Activated gamma-delta T cell (primary cell): Measurements from ENCODE around the gene CMTM8.

Source experiments
- DNase-seq: peaks from one replicate; lab custom pipeline; 2025; lab: John Stamatoyannopoulos, UW

The CMTM8 gene

GRCh38 chr3:32308378-32308777, 69.9 kb downstream of the CMTM8 start:
- no peak for DNase-seq

DNA sequence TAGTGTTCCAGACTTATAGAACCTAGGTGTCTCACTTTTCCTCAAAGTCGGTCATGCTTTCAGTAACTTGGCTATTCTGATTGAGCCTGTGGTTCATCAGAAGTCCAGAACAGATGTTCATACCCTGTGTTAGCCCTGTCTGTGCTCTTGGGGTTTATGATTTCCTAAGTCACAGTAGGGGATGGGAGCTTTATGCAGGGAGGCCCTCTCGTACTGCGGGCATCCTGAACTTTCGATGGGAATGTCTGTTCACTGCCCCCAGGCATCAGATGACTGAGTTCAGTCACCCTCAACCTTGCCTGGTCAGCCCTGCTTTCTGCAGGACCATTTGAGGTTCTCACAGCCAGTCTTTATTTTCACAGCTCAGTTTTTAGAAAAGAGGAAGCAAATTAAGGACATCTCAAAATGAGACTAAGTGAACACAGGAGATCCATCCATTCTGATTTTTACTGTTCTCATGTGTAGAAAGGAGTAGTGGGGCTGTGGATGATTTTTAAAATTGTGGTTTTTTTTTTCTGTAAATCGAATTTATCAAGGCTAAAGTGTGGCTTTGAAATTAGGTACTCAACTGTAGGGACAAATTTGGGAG, 71.3 kb downstream of the CMTM8 start:
- no peak for DNase-seq

- DNase-seq = no peak
Observed at GRCh38 chr3:32310336-32310735, 71.9 kb downstream of the CMTM8 start.

GRCh38 chr3:32310918-32311839, 72.7 kb downstream of the CMTM8 start:
- DNase-seq = no peak

DNA sequence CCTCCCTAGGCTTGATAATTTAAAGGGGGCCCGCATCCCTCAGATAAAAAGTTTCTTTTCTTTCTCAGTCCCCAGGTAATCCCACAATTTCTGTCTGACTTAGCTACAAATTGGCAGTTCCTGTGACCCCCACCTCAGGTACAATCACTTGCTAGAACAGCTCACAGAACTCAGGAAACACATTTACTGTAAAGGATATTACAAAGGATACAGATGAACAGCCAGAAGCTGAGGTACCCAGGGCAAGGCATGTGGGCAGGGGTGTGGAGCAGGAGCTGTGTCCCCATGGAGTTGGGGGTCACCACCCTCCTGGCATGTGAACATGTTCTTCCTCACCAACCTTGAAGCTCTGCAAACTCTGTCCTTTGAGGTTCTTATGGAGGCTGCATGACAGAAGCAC, 73.8 kb downstream of the CMTM8 start:
- no peak for DNase-seq

GRCh38 chr3:32313169-32313568, 74.7 kb downstream of the CMTM8 start:
- no peak for DNase-seq

DNA sequence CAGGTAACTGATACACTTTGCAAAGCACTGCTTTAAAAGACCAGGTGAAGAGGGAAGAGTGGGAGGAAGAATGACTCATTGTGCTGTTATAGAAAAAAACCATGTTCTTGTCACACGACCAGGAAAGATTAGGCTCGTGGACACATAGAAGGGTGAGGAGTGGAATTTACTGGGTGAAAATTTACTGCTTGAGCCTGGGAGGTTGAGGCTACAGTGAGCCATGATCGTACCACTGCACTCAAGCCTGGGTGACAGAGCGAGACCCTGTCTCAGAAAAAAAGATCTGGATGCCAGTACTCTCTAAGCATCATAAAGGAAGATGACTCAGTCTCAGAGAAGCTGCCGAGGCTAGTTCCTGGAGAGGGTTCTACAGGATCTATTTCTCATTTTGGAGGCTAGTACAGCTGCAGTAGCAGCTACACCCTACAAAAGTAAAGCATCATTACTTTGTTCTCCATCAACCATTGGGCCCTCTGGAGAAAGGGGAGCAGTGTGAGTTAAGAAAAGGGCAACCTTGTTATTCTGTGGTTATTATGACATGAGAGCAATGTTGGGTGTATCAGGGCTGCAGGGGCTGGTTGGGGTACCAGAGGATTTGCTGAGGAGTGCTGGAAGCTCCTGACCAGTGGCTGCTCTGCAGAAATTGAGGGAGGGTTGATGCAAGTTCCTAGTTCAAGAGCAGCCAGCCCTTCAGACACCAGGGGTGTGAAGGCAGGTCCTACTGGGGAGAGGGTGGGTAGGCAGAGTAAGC, 75.4 kb downstream of the CMTM8 start:
- no peak for DNase-seq

GRCh38 chr3:32315441-32315840, 77.0 kb downstream of the CMTM8 start:
- DNase-seq = no peak

DNA sequence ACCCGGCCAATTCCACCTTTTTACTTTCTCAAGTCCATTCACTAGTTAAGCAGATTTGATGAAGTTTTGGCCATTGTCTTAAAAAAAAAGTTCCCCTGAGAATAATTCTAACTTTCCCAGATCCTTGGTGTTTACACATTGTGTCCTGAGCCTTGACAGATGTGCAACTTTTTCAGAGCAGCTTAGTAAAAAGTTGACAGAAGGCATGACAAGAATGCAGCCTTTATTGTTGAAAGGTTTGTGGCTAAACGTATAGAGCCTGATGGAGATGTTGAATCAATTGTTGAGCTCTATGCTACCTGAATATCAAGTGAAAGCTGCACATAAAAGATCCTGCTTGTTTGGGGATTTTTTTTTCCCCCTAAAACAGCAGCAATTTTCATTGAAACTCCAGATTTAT, 77.8 kb downstream of the CMTM8 start:
- DNase-seq = no peak

DNA sequence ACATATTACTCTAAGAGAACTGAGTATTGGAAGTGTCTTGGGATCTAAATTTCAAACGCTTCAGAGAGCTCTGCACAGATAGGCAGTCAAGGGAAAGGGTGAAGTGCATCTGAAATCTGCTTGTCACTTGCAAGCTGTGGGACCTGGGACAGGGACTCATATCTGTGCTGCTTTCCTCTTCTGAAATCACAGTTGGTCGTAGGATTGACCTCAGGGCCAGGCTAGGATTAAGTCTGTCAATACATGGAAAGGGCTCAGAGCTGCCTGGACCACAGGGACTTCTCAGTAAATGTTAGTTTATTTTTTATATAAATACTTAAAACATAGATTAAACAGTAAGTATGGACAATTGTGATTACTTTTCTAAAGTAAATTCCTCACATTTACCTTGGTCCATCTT, 78.5 kb downstream of the CMTM8 start:
- DNase-seq = no peak

GRCh38 chr3:32319607-32320006, 81.1 kb downstream of the CMTM8 start:
- no peak for DNase-seq

DNA sequence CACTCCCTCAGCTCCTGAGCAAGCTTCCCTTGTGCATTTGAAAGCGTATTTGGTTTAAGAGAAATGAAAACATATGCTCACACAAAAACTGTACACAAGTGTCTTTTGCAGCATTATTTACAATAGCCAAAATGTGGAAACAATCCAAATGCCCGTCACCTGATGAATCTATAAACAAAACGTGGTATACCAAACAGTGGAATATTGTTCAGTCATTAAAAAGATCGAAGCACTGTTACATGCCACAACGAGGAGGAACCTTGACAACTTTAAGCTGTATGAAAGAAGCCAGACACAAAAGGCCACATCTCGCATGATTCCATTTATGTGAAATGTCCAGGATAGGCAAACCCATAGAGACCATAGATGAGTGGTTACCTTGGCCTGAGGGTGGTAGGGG, 81.6 kb downstream of the CMTM8 start:
- no peak for DNase-seq

GRCh38 chr3:32321095-32321790, 82.8 kb downstream of the CMTM8 start:
- DNase-seq = no peak

GRCh38 chr3:32322311-32322710, 83.8 kb downstream of the CMTM8 start:
- no peak for DNase-seq

DNA sequence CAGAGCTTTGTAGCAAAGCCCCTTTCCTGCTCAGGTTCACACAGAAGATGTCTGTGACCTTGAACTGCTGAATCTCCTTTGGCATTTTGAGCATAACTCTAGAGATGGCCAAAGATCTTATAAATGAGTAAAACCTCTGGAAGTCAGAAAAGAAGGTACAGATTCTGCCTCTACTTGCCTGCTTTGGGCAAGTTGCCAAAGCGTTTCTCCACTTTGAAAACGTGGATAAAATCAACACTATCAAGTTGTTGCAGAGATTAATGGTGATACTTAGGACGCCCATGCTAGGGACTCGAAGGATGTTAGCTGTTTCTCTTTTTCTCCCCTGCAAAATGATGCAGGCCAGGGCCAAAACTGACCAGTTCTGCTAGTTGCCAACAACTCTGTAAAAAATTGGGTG, 85.1 kb downstream of the CMTM8 start:
- no peak for DNase-seq

DNA sequence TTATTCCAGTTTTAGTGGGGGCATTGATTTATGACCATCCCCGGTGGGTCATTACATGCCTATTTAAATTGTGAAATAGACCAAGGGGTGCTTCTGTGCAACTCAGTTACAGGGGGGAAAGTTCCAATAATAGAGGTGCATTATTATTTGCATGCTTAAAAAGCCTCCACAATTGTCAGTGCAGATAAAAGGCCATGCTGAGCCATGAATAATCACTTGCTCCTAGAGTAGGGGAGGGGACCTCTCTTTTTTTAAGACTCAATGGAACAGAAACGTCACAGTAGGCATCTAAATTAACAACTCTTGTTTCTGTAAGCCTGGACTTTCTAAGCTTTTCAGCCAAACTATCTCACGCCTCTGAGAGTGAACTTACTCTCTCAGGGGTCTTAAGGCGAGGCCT, 86.7 kb downstream of the CMTM8 start:
- DNase-seq = no peak

DNA sequence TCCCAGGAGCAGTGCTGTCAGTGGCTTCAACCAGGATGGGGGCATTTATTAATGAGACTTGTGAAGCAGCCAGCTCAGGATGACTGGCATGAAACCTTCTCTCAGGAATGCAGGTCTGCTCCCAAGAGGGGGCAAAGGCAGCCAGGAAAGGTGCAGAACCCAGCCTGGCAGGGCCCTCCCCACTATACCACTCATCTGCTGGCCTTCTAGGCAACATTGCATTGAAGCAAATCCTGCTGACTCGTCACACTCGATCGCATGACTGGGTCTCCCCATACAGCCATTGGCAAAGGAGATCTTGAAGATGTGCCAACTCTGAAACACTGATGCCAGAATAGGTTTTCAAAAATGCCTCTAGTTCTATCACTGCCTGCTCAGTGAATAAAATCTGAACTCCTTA, 87.4 kb downstream of the CMTM8 start:
- no peak for DNase-seq

DNA sequence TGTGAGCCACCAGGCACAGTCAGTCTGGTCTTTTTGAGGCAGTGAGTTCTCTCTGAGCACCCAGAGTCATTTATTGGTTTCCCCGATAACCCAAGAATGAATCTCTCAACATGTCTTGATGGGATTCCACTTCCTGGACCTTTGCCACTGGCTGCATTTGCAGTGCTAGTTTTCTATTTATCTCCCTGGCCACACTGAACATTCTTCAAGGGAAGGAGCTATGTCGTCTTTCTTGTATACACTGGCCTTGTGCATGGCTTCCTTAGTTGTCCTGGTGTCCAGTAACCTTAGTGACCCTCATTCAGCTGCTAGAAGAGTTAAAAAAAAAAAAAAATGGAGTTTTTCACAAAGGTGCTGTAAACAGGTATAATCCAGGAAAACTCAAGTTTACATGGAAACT, 88.3 kb downstream of the CMTM8 start:
- no peak for DNase-seq

- DNase-seq = no peak
Observed at GRCh38 chr3:32334675-32335074, 96.2 kb downstream of the CMTM8 start.

DNA sequence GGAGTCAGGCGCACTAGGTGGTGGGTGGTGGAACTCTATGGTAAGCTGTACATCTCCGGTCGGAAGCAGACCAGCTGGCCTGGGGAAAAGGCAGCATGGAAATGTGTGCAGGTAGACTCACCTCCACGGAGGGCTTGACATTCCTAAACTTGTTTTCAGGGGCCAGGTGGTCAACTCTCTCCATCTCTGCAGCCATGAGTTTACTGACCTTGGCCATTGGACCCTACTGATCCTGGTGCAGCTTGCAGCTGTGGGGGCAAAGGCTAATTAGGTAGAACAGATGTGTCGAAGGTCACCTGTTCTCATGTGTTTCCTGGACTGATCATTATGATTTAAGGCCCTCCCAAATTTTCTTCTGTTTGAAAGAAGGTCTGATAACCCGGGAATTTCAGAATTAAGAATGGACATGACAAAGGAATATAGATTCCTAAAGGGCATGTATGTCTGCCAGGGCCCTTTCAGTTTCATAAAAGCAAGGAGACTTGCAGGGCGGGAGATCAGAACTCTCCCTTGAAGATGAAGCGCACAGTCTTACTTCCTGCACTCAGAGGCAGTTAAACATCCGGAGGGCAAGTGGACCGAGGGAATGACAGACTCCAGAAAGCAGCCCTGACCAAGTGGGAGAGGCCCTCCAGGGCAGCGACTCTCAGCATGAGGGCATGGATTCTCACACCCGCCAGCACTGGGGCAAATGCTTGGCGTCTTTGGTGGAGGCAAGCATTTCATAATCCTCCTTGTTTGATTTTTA, 97.1 kb downstream of the CMTM8 start:
- DNase-seq = no peak

DNA sequence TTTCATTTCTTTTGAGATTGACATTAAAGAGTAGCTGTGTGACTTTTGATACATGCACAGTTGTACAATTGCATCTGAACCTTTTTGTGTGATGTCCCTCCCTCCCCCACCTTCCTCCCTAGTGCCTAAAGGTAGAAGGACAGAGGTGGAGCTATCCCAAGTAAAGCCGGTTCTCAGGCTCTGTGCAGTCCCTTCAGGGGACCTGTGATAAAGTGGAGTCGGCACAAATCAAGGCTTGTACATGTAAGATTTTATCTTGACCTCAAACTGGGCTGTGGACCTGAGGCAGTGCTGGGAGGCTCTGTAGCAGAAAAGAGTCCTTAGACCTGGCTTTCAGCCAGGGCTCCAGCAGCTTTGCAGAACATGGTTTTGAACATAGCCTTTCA, 97.6 kb downstream of the CMTM8 start:
- no peak for DNase-seq

GRCh38 chr3:32337505-32337904, 99.0 kb downstream of the CMTM8 start:
- DNase-seq = no peak
